Panc1 (cell line): ENCODE measurements around the gene TALDO1. TPM values are rescaled to one million over a fixed set of nuclear protein-coding genes. Genes with fewer than 3 reads are reported as not detected.

Experiments used
- ATAC-seq: fragments of 200-7000 bp; cut with Tn5 transposase; 2 replicates; pipeline ENCODE4 v1.9.1; 2020; ENCODE audit warnings: mild to moderate bottlenecking, moderate library complexity
- BruUV-seq: library from RNA; stranded (reverse); fragments of 400-500 nt; replicated peaks from 2 replicates; lab custom pipeline; 2021; lab: Mats Ljungman, UMichigan
- CTCF ChIA-PET: fragments of 300-600 bp; sonication (Branson Sonifier 250); formaldehyde crosslinking; loops from one replicate; lab custom pipeline; 2022; ENCODE audit warnings: antibody characterized with exemption; lab: Charles Lee
- POLR2A ChIA-PET: fragments of 300-600 bp; sonication (Branson Sonifier 250); formaldehyde crosslinking; loops from one replicate; lab custom pipeline; 2022; ENCODE audit warnings: antibody characterized with exemption; lab: Charles Lee
- DNase-seq: peaks from one replicate; pipeline ENCODE4 v3.0.0-alpha.2; 2010; ENCODE audit warnings: low read depth, low spot score
- H3K27ac ChIP-seq: 2 replicates; pipeline ENCODE4 v1.5.1; 2011; ENCODE audit warnings: mild to moderate bottlenecking, low read length, inconsistent platforms
- H3K27me3 ChIP-seq: fragments of 200-500 bp; sonication (Bioruptor generic); 2 replicates; pipeline ENCODE4 v1.6.0; 2014; ENCODE audit warnings: low read length, inconsistent platforms; ENCODE audit not compliant: control insufficient read depth, insufficient read depth
- H3K36me3 ChIP-seq: fragments of 200-500 bp; sonication (Bioruptor generic); 2 replicates; pipeline ENCODE4 v1.5.1; 2014; ENCODE audit warnings: inconsistent platforms, mild to moderate bottlenecking, low read length, moderate library complexity; ENCODE audit not compliant: control insufficient read depth, insufficient read depth
- H3K4me1 ChIP-seq: 2 replicates; pipeline ENCODE4 v1.5.1; 2011; ENCODE audit warnings: inconsistent platforms, mild to moderate bottlenecking, low read length, moderate library complexity; ENCODE audit not compliant: control insufficient read depth, insufficient read depth
- H3K4me3 ChIP-seq, 2 experiments: 2 replicates each; pipeline ENCODE4 v1.5.1; 2011 to 2012; ENCODE audit warnings: low read depth in 2 of 2, low read length in 2 of 2, mild to moderate bottlenecking in 2 of 2, inconsistent platforms in 1 of 2, moderate library complexity in 1 of 2
- H3K9me3 ChIP-seq: fragments of 200-500 bp; sonication (Bioruptor generic); 2 replicates; pipeline ENCODE4 v1.5.1; 2014; ENCODE audit warnings: low read depth, mild to moderate bottlenecking, inconsistent platforms, low read length, moderate library complexity; ENCODE audit not compliant: control insufficient read depth, insufficient read depth
- POLR2AphosphoS5 ChIP-seq: IDR thresholded peaks from 2 replicates; pipeline ENCODE4 v1.6.1; 2012; ENCODE audit warnings: mild to moderate bottlenecking, low read depth, low read length, moderate library complexity
- SIN3A ChIP-seq: IDR thresholded peaks from 2 replicates; pipeline ENCODE4 v1.6.1; 2012; ENCODE audit warnings: low read depth, mild to moderate bottlenecking, low read length, moderate library complexity, borderline replicate concordance; ENCODE audit not compliant: insufficient read depth
- TCF7L2 ChIP-seq: IDR thresholded peaks from 2 replicates; pipeline ENCODE4 v1.6.1; 2011; ENCODE audit warnings: mild to moderate bottlenecking, low read depth, low read length, inconsistent platforms
- in situ Hi-C: cut with HindIII; loops from 2 replicates; pipeline ENCODE4 v1.10.0; 2016; ENCODE audit warnings: low sequenced_read_pairs, low pct_unique_long_range_greater_than_20kb
- intact Hi-C: fragments of 100-400 bp; cut with micrococcal nuclease; formaldehyde crosslinking; loops from one replicate; pipeline ENCODE4 v1.10.0; 2022; ENCODE audit not compliant: unreplicated experiment
- total RNA-seq: library from RNA; stranded (reverse); gene quantifications from one replicate; pipeline ENCODE4 v1.2.1, GENCODE V29; 2021; ENCODE audit not compliant: unreplicated experiment
- TF ChIP-seq, protein P1 (sequence below), 2 experiments: IDR thresholded peaks; 2 replicates each; pipeline ENCODE4 v1.6.1; 2011 to 2012; ENCODE audit warnings: low read depth in 2 of 2, control low read depth in 1 of 2, low read length in 1 of 2, mild to moderate bottlenecking in 1 of 2, moderate library complexity in 1 of 2; ENCODE audit not compliant: insufficient read depth in 1 of 2
- TF ChIP-seq, protein P2 (sequence below): fragments of 450-650 bp; IDR thresholded peaks from 2 replicates; pipeline ENCODE4 v1.5.1; 2017; ENCODE audit warnings: mild to moderate bottlenecking

Gene TALDO1
- total RNA-seq, 1 experiment from 2014 or later, result 257 TPM

DNA sequence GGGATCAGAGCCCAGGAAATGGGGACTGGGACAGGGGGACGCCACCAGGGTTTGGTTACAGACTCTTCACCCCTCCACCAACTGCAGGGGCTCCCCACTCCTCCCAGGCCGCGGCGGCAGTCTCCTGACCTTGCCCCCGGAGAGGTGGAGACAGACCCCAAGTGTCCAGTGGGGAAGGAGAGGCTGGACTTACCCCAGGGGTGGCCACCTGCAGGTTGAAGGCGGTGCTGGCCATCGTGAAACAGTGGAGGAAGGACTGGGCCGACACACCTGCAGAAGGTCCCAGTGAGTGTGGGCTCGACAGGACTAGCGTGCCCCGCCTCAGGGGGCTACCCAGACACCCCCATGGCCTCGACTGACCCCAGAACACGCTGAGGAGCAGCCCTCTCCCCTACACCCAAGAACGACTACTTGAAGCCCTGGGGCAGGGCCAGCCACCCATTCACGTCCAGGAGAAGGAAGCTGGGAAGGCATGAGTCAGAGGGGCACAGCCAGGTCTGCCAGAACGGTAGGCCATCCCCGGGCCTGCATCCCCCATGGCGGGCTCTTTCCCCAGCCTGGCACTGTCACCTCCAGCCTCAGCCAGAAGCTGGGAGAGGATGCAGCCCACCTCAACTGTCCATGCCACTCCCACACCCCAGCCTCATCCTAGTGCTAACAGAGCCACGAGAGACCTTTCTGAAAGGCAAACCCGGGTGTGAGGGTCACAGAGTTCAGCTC lies 27.8 kb downstream of the TALDO1 start:
- intact Hi-C loops (no loop called here), in situ Hi-C loops (no loop called here)
- Histone ChIP-seq H3K4me1 (peaks cover 42% of the 10 kb centered on the region), H3K9me3 (no peaks in the 10 kb centered on the region), H3K4me3 (peak overlapping the region; percentile 89 to 96), H3K27ac (peak overlapping the region; percentile 93), H3K36me3 (no peaks in the 10 kb centered on the region), H3K27me3 (no peaks in the 10 kb centered on the region)
- ChIA-PET CTCF (no interaction called here), POLR2A (interaction anchor here (0.5 to 0.8 kb wide), 2 partner anchors 9 to 15 kb away, joined by 3 to 4 read pairs; partner anchors contain the start of gene CEND1)
- TF ChIP-seq SIN3A, result 0 out of 2 replicates have a peak, but pooled peaks have one; percentile 22
- TF ChIP-seq POLR2AphosphoS5, result no peak; the same call in none of the 2 replicates
- TF ChIP-seq, protein P1, sequence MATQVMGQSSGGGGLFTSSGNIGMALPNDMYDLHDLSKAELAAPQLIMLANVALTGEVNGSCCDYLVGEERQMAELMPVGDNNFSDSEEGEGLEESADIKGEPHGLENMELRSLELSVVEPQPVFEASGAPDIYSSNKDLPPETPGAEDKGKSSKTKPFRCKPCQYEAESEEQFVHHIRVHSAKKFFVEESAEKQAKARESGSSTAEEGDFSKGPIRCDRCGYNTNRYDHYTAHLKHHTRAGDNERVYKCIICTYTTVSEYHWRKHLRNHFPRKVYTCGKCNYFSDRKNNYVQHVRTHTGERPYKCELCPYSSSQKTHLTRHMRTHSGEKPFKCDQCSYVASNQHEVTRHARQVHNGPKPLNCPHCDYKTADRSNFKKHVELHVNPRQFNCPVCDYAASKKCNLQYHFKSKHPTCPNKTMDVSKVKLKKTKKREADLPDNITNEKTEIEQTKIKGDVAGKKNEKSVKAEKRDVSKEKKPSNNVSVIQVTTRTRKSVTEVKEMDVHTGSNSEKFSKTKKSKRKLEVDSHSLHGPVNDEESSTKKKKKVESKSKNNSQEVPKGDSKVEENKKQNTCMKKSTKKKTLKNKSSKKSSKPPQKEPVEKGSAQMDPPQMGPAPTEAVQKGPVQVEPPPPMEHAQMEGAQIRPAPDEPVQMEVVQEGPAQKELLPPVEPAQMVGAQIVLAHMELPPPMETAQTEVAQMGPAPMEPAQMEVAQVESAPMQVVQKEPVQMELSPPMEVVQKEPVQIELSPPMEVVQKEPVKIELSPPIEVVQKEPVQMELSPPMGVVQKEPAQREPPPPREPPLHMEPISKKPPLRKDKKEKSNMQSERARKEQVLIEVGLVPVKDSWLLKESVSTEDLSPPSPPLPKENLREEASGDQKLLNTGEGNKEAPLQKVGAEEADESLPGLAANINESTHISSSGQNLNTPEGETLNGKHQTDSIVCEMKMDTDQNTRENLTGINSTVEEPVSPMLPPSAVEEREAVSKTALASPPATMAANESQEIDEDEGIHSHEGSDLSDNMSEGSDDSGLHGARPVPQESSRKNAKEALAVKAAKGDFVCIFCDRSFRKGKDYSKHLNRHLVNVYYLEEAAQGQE (IDR thresholded peaks at IDR 0.05; ENCODE audit: insufficient read depth in 1 of 2, low read depth in 2 of 2, low read length in 1 of 2), result no peak
- no peak for TF ChIP-seq TCF7L2
- ATAC-seq (no peak), DNase-seq (no peak)
- BruUV-seq, result no TSS peak

DNA sequence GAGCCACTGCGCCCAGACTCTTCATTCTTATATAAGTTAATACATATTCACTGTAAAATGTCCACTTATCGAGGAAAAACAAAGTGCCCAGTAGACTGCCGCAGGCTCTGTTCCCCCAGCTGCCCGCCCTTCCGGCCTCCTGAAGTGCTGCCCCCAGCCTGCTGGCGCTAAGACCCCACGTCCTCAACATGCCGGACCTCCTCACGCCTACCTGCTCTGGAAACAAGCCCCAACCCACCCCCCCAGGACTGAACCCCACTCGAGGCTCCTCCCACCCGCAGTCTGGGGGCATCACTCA lies 28.9 kb downstream of the TALDO1 start:
- ATAC-seq (peak; percentile 1), DNase-seq (no peak)
- Histone ChIP-seq H3K36me3 (no peaks in the 10 kb centered on the region), H3K9me3 (no peaks in the 10 kb centered on the region), H3K27ac (peak overlapping the region; percentile 93), H3K4me1 (peaks cover 43% of the 10 kb centered on the region), H3K27me3 (no peaks in the 10 kb centered on the region), H3K4me3 (peak overlapping the region; percentile 89 to 96)
- BruUV-seq, result no TSS peak
- ChIA-PET POLR2A (interaction anchor here (1.0 kb wide), 1 partner anchor 128 kb away, joined by 3 read pairs; no protein-coding TSS in a partner anchor), CTCF (no interaction called here)
- in situ Hi-C loops, result no loop called here
- intact Hi-C loops, result no loop called here
- TF ChIP-seq, protein P1 (IDR thresholded peaks at IDR 0.05; ENCODE audit: insufficient read depth in 1 of 2, low read depth in 2 of 2, low read length in 1 of 2), result no peak
- TF ChIP-seq POLR2AphosphoS5 (no peak), SIN3A (no peak), TCF7L2 (no peak)
- TF ChIP-seq, protein P2, sequence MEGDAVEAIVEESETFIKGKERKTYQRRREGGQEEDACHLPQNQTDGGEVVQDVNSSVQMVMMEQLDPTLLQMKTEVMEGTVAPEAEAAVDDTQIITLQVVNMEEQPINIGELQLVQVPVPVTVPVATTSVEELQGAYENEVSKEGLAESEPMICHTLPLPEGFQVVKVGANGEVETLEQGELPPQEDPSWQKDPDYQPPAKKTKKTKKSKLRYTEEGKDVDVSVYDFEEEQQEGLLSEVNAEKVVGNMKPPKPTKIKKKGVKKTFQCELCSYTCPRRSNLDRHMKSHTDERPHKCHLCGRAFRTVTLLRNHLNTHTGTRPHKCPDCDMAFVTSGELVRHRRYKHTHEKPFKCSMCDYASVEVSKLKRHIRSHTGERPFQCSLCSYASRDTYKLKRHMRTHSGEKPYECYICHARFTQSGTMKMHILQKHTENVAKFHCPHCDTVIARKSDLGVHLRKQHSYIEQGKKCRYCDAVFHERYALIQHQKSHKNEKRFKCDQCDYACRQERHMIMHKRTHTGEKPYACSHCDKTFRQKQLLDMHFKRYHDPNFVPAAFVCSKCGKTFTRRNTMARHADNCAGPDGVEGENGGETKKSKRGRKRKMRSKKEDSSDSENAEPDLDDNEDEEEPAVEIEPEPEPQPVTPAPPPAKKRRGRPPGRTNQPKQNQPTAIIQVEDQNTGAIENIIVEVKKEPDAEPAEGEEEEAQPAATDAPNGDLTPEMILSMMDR, result no peak
